Ascending aorta (tissue), 2 donors: ENCODE results near the gene C8B. TPM values are rescaled to one million over a fixed set of nuclear protein-coding genes. Genes with fewer than 3 reads are reported as not detected.

Source experiments
- DNase-seq, 2 donors: peaks; one replicate each; pipeline ENCODE4 v3.0.0-alpha.2; 2019; ENCODE audit warnings: low spot score in 2 of 2
- H3K27ac ChIP-seq, 2 donors: fragments of 200-600 bp; sonication (generic); one replicate each; pipeline ENCODE4 v1.5.1; 2016 to 2017; ENCODE audit warnings: mild to moderate bottlenecking in 1 of 2
- H3K27me3 ChIP-seq: fragments of 200-600 bp; sonication (generic); one replicate; pipeline ENCODE4 v1.5.1; 2017
- H3K36me3 ChIP-seq, 2 donors: fragments of 200-600 bp; sonication (generic); one replicate each; pipeline ENCODE4 v1.5.1; 2016
- H3K4me1 ChIP-seq, 2 donors: fragments of 200-600 bp; sonication (generic); one replicate each; pipeline ENCODE4 v1.5.1; 2016 to 2017; ENCODE audit warnings: mild to moderate bottlenecking in 1 of 2
- H3K4me3 ChIP-seq, 2 donors: fragments of 200-600 bp; sonication (generic); one replicate each; pipeline ENCODE4 v1.5.1; 2016 to 2017; ENCODE audit warnings: mild to moderate bottlenecking in 1 of 2
- H3K9me3 ChIP-seq, 2 donors: fragments of 200-600 bp; sonication (generic); one replicate each; pipeline ENCODE4 v1.5.1; 2016
- intact Hi-C: fragments of 100-400 bp; cut with DNase I; formaldehyde crosslinking; loops from one replicate; pipeline ENCODE4 v1.15.1; 2023
- total RNA-seq: library from RNA; depleted of rRNA; stranded (reverse); fragments of >200 nt; gene quantifications from one replicate; pipeline ENCODE4 v1.1.0, GENCODE V29; 2016
- TF ChIP-seq, protein P1 (sequence below), 3 experiments: fragments of 200-600 bp in 2 of 3; fragments of 450-650 bp in 1 of 3; sonication (generic) in 2 of 3; IDR thresholded peaks; one replicate each; pipeline ENCODE4 v1.5.1; 2016 to 2019; ENCODE audit warnings: antibody characterized with exemption in 3 of 3, mild to moderate bottlenecking in 1 of 3, moderate library complexity in 1 of 3

Gene C8B
- total RNA-seq, 1 donor from 2014 or later = 347 TPM

DNA sequence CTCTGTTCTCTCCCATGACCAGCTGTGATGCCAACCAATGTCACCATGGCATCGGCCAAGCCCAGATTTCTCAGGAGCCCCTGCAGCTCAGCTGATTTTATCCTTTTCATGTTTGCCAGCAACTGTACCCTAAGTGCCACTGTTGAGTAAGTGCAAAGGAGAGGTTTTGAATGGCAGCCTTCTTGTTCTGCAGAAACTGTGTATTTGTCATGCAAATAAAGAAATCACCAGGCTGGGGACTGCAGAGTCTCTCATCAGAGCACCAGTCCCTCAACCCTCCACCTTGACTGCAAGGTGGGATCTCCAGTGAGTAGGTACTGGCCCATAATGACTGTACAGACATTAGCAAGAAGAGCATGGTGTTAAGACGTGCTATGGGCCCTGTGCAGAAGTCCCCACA is 26.6 kb downstream of the C8B start:
- Histone ChIP-seq H3K9me3 (no peaks in the 10 kb centered on the region), H3K27ac (no peak overlapping the region), H3K4me3 (no peak overlapping the region), H3K36me3 (no peaks in the 10 kb centered on the region), H3K27me3 (no peaks in the 10 kb centered on the region), H3K4me1 (no peaks in the 10 kb centered on the region)
- no peak for DNase-seq
- TF ChIP-seq, protein P1, sequence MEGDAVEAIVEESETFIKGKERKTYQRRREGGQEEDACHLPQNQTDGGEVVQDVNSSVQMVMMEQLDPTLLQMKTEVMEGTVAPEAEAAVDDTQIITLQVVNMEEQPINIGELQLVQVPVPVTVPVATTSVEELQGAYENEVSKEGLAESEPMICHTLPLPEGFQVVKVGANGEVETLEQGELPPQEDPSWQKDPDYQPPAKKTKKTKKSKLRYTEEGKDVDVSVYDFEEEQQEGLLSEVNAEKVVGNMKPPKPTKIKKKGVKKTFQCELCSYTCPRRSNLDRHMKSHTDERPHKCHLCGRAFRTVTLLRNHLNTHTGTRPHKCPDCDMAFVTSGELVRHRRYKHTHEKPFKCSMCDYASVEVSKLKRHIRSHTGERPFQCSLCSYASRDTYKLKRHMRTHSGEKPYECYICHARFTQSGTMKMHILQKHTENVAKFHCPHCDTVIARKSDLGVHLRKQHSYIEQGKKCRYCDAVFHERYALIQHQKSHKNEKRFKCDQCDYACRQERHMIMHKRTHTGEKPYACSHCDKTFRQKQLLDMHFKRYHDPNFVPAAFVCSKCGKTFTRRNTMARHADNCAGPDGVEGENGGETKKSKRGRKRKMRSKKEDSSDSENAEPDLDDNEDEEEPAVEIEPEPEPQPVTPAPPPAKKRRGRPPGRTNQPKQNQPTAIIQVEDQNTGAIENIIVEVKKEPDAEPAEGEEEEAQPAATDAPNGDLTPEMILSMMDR (IDR thresholded peaks at IDR 0.05) = no peak
- intact Hi-C loops = no loop called here

DNA sequence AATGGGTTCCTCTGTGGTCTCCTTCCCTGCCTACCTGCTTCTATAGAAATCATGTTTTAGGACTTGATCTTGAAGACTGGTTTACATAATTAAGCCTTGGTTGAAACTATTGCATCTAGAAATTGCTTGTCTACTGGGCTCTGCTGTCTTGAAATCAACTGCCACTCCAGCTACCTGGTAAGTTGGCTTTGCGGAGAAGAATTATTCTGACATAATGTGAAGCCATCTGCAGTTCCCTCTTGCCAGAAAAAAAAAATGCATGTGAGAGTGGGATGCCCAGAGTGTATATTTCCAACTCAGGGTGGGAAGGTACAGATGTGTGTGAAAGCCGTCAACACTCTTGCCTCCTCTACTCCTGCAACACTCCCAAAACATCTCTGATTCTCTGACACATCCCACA is 27.2 kb downstream of the C8B start:
- TF ChIP-seq, protein P1 (IDR thresholded peaks at IDR 0.05) = no peak
- no peaks in the 10 kb centered on the region for H3K36me3 ChIP-seq
- H3K27ac ChIP-seq = no peak overlapping the region
- intact Hi-C loops = no loop called here
- H3K9me3 ChIP-seq = no peaks in the 10 kb centered on the region
- H3K4me3 ChIP-seq = no peak overlapping the region
- no peak for DNase-seq
- H3K4me1 ChIP-seq = no peaks in the 10 kb centered on the region
- no peaks in the 10 kb centered on the region for H3K27me3 ChIP-seq

- no peak overlapping the region for H3K27ac ChIP-seq
- no peak overlapping the region for H3K4me3 ChIP-seq
- H3K27me3 ChIP-seq = no peaks in the 10 kb centered on the region
- DNase-seq = no peak
- no peaks in the 10 kb centered on the region for H3K36me3 ChIP-seq
- intact Hi-C loops = no loop called here
- TF ChIP-seq, protein P1 (IDR thresholded peaks at IDR 0.05) = no peak
- no peaks in the 10 kb centered on the region for H3K9me3 ChIP-seq
- H3K4me1 ChIP-seq = no peaks in the 10 kb centered on the region
These were observed 31.3 kb downstream of the C8B start for GRCh38 chr1:56934430-56935060.

- H3K9me3 ChIP-seq = no peaks in the 10 kb centered on the region
- H3K4me3 ChIP-seq = no peak overlapping the region
- H3K27ac ChIP-seq = no peak overlapping the region
- TF ChIP-seq, protein P1 (IDR thresholded peaks at IDR 0.05) = no peak
- intact Hi-C loops = no loop called here
- H3K27me3 ChIP-seq = no peaks in the 10 kb centered on the region
- no peaks in the 10 kb centered on the region for H3K36me3 ChIP-seq
- no peaks in the 10 kb centered on the region for H3K4me1 ChIP-seq
- DNase-seq = no peak
These were observed 32.2 kb downstream of the C8B start for GRCh38 chr1:56933606-56934005.

- no peak overlapping the region for H3K4me3 ChIP-seq
- H3K4me1 ChIP-seq = no peaks in the 10 kb centered on the region
- no peak overlapping the region for H3K27ac ChIP-seq
- no peaks in the 10 kb centered on the region for H3K36me3 ChIP-seq
- no peaks in the 10 kb centered on the region for H3K9me3 ChIP-seq
- intact Hi-C loops = no loop called here
- no peaks in the 10 kb centered on the region for H3K27me3 ChIP-seq
- TF ChIP-seq, protein P1 (IDR thresholded peaks at IDR 0.05) = no peak
- DNase-seq = no peak
These were observed 32.7 kb downstream of the C8B start for GRCh38 chr1:56933161-56933560.

DNA sequence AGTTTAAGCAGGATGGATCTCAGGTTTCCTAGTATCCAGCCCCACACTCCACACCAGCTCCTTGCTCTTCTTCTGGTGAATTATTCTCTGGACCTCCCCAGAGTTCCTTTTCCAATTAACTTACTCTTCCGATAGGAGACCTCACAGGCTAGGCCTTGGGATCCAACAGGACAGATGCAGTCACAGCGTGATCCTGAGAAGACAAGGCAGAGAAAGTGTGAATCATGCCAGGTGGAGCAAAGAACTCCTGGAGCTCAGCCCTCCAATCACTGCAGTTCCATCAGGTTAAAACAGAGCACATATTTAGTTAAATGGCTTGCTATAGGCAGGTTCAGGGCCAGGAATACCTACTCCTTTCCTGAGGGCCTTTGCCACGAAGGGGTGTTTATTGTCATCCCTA is 34.1 kb downstream of the C8B start:
- Histone ChIP-seq H3K4me1 (no peaks in the 10 kb centered on the region), H3K27me3 (no peaks in the 10 kb centered on the region), H3K4me3 (no peak overlapping the region), H3K36me3 (no peaks in the 10 kb centered on the region), H3K9me3 (no peaks in the 10 kb centered on the region), H3K27ac (no peak overlapping the region)
- TF ChIP-seq, protein P1 (IDR thresholded peaks at IDR 0.05) = no peak
- intact Hi-C loops = no loop called here
- DNase-seq = no peak
